GM19099 (cell line): Measurements from ENCODE around the gene RPS8.

Source experiments
- POLR2A ChIP-seq: IDR thresholded peaks from 3 replicates; pipeline ENCODE4 v1.6.1; 2011; ENCODE audit warnings: low read depth; ENCODE audit not compliant: insufficient read length; ENCODE audit errors: extremely low read depth

The RPS8 gene

GRCh38 chr1:44822131-44822701, 46.9 kb downstream of the RPS8 start:
- no peak for TF ChIP-seq POLR2A

GRCh38 chr1:44822981-44823451, 47.7 kb downstream of the RPS8 start:
- no peak for TF ChIP-seq POLR2A

GRCh38 chr1:44826375-44827196, 51.2 kb downstream of the RPS8 start:
- TF ChIP-seq POLR2A: no peak

- no peak for TF ChIP-seq POLR2A
These were observed 52.1 kb downstream of the RPS8 start for GRCh38 chr1:44827197-44828002.

- no peak for TF ChIP-seq POLR2A
These were observed 52.8 kb downstream of the RPS8 start for GRCh38 chr1:44828003-44828651.
